Endodermal cell (in vitro differentiated cells): ENCODE data around the gene CACNG4. TPM values are rescaled to one million over a fixed set of nuclear protein-coding genes. Genes with fewer than 3 reads are reported as not detected.
A peak's percentile ranks its signal among the peaks of the same experiment; 100 is the strongest.

ENCODE experiments used
- DNase-seq: peaks from one replicate; pipeline ENCODE4 v3.0.0-alpha.2; 2017
- H3K27ac ChIP-seq: 2 replicates; pipeline ENCODE4 v1.5.1; 2013; ENCODE audit warnings: mild to moderate bottlenecking, low read depth, low read length, moderate library complexity
- H3K27me3 ChIP-seq: 2 replicates; pipeline ENCODE4 v1.6.1; 2013; ENCODE audit warnings: mild to moderate bottlenecking, low read length, moderate library complexity; ENCODE audit not compliant: insufficient read depth, control insufficient read depth, poor library complexity, severe bottlenecking
- H3K36me3 ChIP-seq: 2 replicates; pipeline ENCODE4 v1.7.0; 2013; ENCODE audit warnings: mild to moderate bottlenecking, low read length, moderate library complexity; ENCODE audit not compliant: control insufficient read depth, insufficient read depth
- H3K4me1 ChIP-seq: one replicate; pipeline ENCODE4 v1.7.0; 2013; ENCODE audit warnings: low read length; ENCODE audit not compliant: control insufficient read depth, insufficient read depth
- H3K4me3 ChIP-seq: 2 replicates; pipeline ENCODE4 v1.5.1; 2013; ENCODE audit warnings: mild to moderate bottlenecking, low read length, moderate library complexity
- H3K9ac ChIP-seq: 2 replicates; pipeline ENCODE4 v1.6.1; 2013; ENCODE audit warnings: mild to moderate bottlenecking, low read length, moderate library complexity; ENCODE audit not compliant: poor library complexity, severe bottlenecking; ENCODE audit errors: extremely low read depth
- H3K9me3 ChIP-seq: 2 replicates; pipeline ENCODE4 v1.6.1; 2013; ENCODE audit warnings: mild to moderate bottlenecking, low read length, moderate library complexity; ENCODE audit not compliant: control insufficient read depth
- H3K27ac Mint-ChIP-seq: 2 replicates; pipeline ENCODE4 v1.8.0; 2020; ENCODE audit warnings: mixed read lengths
- H3K27me3 Mint-ChIP-seq: 2 replicates; pipeline ENCODE4 v1.8.0; 2021; ENCODE audit warnings: mild to moderate bottlenecking, mixed read lengths; ENCODE audit not compliant: insufficient read depth
- H3K36me3 Mint-ChIP-seq: 2 replicates; pipeline ENCODE4 v1.8.0; 2020; ENCODE audit warnings: low read depth, mixed read lengths
- H3K4me1 Mint-ChIP-seq: 2 replicates; pipeline ENCODE4 v1.8.0; 2020; ENCODE audit warnings: mixed read lengths
- H3K4me3 Mint-ChIP-seq: 2 replicates; pipeline ENCODE4 v1.8.0; 2020; ENCODE audit warnings: mild to moderate bottlenecking, moderate library complexity, mixed read lengths
- H3K9me3 Mint-ChIP-seq: 2 replicates; pipeline ENCODE4 v1.8.0; 2020; ENCODE audit warnings: mild to moderate bottlenecking, mixed read lengths
- WGBS, 2 experiments: methylation state at CpG; one replicate each; pipeline versions ENCODE4 v1.1.5 to v1.1.7; 2013; ENCODE audit warnings: missing lambda C conversion rate in 2 of 2, mixed read lengths in 1 of 2; ENCODE audit not compliant: insufficient coverage in 1 of 2, insufficient read length in 1 of 2; 5-methylcytosine and 5-hydroxymethylcytosine counted together
- total RNA-seq, 2 donors: library from RNA; stranded (reverse); fragmentation: NEBNext Ultra II Directional in 1 of 2; extraction: Animal tissue kit (Norgen Biotek cat#: 25700) in 1 of 2; gene quantifications; 2 replicates in 1 of 2; 3 replicates in 1 of 2; pipeline ENCODE4 v1.2.1, GENCODE V29; 2021
- TF ChIP-seq, protein P1 (sequence below): fragments of 200-600 bp; sonication (generic); conservative IDR thresholded peaks from 2 replicates; pipeline ENCODE4 v1.5.0; 2021; ENCODE audit warnings: antibody characterized with exemption, mild to moderate bottlenecking

The CACNG4 gene
- total RNA-seq, 2 donors from 2014 or later: 0.22 to 1.3 TPM

DNA sequence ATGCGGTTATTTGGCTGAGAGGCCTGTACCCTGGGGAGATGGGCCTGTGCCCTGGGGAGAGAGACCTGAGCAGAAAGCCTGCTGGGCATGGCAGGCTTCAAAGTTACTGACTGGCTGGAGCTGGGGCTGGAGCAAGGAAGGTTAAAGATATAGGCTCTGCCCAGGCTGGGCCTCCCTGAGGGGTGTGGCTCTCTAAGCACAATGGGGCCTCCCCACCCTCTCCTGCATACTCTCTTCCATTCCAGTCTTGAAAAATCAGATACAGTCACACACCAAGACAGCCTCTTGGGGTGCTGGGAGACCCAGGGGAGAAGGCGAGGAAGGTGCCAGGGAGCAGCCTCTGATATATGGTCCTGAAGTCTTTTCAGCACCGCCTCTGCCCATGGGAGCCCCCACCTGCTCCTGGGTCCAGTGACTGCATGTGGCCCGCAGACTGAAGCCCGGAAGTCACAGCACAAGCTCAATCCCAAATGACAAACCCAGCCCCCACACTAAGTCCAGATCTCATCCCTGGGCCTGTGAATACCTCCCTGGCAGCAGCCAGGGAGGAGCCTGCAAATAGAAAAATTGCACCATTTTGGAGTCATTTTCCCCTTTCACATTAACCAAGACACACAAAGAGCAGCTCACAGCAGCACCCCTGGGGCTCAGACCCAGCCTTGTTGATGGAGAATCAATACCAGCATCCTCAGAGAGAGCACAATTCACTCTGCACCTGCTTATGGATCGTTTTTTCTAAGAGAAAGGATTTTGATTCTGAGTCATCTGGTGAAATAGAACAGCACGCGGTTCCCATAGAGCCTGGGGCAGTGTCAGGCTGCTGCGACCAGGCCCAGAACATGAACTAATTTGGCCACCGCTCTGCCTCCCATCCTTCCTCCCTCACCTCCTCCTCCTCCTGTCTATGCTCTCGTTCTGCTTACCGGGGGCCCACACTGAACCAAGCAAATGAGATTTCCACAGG lies 54.2 kb downstream of the CACNG4 start:
- Histone ChIP-seq H3K4me1 (no peaks in the 10 kb centered on the region), H3K9ac (no peak overlapping the region), H3K27me3 (no peaks in the 10 kb centered on the region), H3K27ac (peak overlapping the region; percentile 87), H3K9me3 (no peaks in the 10 kb centered on the region), H3K36me3 (no peaks in the 10 kb centered on the region), H3K4me3 (no peak overlapping the region)
- Mint-ChIP-seq H3K9me3 (no peaks in the 10 kb centered on the region), H3K36me3 (no peaks in the 10 kb centered on the region), H3K27me3 (no peaks in the 10 kb centered on the region), H3K4me3 (no peak overlapping the region), H3K27ac (no peak overlapping the region), H3K4me1 (peaks cover 5% of the 10 kb centered on the region)
- no peak for DNase-seq
- WGBS, 2 experiments: 89 to 91% methylated on average over 6 to 12 of the region's 12 CpGs
- TF ChIP-seq, protein P1, sequence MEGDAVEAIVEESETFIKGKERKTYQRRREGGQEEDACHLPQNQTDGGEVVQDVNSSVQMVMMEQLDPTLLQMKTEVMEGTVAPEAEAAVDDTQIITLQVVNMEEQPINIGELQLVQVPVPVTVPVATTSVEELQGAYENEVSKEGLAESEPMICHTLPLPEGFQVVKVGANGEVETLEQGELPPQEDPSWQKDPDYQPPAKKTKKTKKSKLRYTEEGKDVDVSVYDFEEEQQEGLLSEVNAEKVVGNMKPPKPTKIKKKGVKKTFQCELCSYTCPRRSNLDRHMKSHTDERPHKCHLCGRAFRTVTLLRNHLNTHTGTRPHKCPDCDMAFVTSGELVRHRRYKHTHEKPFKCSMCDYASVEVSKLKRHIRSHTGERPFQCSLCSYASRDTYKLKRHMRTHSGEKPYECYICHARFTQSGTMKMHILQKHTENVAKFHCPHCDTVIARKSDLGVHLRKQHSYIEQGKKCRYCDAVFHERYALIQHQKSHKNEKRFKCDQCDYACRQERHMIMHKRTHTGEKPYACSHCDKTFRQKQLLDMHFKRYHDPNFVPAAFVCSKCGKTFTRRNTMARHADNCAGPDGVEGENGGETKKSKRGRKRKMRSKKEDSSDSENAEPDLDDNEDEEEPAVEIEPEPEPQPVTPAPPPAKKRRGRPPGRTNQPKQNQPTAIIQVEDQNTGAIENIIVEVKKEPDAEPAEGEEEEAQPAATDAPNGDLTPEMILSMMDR: no peak

DNA sequence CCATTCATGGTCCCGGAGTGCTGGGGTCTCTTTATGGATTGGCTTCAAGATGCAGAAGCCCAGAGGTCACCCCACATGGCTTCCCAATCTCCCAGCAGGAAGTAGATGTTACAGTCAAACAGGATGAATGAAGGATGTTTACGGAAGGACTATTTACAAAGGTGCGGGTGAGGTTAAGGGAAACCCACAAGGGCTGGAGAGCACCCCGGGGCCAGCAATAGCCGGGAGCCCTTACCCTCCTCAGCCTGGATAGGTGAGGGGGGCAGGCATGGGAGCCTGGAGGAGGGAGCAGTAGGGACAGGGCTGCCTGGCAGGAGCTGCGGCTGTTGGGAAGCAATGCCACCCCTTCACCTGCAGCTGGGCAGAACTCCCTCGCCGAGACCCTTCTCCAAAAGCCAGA lies 55.3 kb downstream of the CACNG4 start:
- Mint-ChIP-seq H3K9me3 (no peaks in the 10 kb centered on the region), H3K4me1 (peaks cover 5% of the 10 kb centered on the region), H3K27me3 (no peaks in the 10 kb centered on the region), H3K36me3 (no peaks in the 10 kb centered on the region), H3K4me3 (no peak overlapping the region), H3K27ac (no peak overlapping the region)
- 90 to 96% methylated on average over 5 to 8 of the region's 8 CpGs for WGBS, 2 experiments
- Histone ChIP-seq H3K27me3 (no peaks in the 10 kb centered on the region), H3K36me3 (no peaks in the 10 kb centered on the region), H3K27ac (no peak overlapping the region), H3K9me3 (no peaks in the 10 kb centered on the region), H3K4me1 (no peaks in the 10 kb centered on the region), H3K9ac (no peak overlapping the region), H3K4me3 (no peak overlapping the region)
- TF ChIP-seq, protein P1: no peak
- DNase-seq: no peak

DNA sequence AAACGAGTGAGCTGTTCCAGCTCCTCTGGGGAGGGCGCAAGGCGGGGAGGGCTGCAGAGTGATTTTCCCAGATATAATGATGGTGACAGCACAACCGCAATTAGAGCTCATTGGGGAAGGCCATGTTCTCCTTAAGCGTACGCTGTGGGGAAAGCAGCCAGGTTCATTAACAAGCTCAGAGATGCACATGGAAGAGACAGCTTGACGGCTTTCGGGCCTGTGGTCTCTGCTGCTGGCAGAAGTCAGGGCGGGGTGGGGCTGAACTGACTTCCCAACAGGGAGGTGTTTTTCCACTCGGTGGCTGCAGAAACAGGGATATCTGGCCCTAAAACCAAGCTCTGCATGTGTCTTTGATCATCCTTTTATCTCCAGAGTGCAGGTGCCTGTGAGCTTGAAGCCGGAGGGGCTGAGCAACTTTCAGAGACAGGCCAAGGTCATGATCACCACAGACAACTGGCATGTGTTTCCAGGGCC lies 55.8 kb downstream of the CACNG4 start:
- Histone ChIP-seq H3K27ac (no peak overlapping the region), H3K27me3 (no peaks in the 10 kb centered on the region), H3K4me3 (no peak overlapping the region), H3K9ac (no peak overlapping the region), H3K4me1 (no peaks in the 10 kb centered on the region), H3K36me3 (no peaks in the 10 kb centered on the region), H3K9me3 (no peaks in the 10 kb centered on the region)
- Mint-ChIP-seq H3K4me1 (peaks cover 5% of the 10 kb centered on the region), H3K27me3 (no peaks in the 10 kb centered on the region), H3K27ac (no peak overlapping the region), H3K9me3 (no peaks in the 10 kb centered on the region), H3K36me3 (no peaks in the 10 kb centered on the region), H3K4me3 (no peak overlapping the region)
- no peak for DNase-seq
- 91 to 92% methylated on average over 11 of the region's 11 CpGs for WGBS, 2 experiments
- TF ChIP-seq, protein P1: no peak
